ENCODE results near the gene TIMP3.
A peak's percentile ranks its signal among the peaks of the same experiment; 100 is the strongest.

TIMP3 gene

DNA sequence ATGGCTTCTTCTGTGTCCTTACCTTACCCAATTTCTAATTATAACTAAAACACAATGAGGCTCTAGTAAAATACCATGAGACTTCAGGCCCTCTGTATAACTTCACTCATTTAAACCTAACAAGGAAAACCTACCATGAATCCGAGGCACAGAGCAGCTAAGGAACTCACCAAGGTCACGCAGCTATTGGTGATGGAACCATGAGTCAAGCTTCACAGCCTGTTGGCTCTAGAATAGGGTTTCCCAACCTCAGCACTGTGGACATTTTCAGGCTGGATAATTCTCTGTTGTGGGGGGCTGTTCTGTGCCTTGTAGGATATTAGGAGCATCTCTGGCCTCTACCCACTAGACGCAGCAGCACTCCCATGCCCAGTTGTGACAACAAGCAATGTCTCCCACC lies 75.7 kb downstream of the TIMP3 start:
- TF ChIP-seq GATA2 (IDR thresholded peaks at IDR 0.05; ENCODE audit: low read depth, low read length), result no peak
- TF ChIP-seq GATA3 (IDR thresholded peaks at IDR 0.05; ENCODE audit: low read depth, low read length), result no peak

DNA sequence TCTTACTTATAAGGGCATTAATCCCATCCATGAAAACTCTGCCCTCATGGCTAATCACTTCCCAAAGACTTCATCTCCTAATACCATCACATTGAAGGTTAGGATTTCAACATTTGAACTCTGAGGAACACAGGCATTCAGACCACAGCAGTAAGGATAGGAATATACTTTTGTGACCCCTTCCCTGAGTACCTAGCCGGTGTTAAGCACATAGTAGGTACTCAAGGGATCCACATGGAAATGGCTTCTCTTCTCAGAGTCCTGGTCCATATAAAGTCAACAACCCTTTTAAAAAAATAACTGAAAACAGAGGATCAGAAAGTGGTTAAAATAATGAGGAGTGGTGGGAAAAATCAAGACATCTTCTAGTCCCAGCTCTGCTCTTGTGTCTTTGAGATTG lies 78.0 kb downstream of the TIMP3 start:
- TF ChIP-seq GATA2 (IDR thresholded peaks at IDR 0.05; ENCODE audit: low read depth, low read length) (no peak), GATA3 (IDR thresholded peaks at IDR 0.05; ENCODE audit: low read depth, low read length) (no peak)

- no peak for TF ChIP-seq GATA2 (IDR thresholded peaks at IDR 0.05; ENCODE audit: low read depth, low read length)
- TF ChIP-seq GATA3 (IDR thresholded peaks at IDR 0.05; ENCODE audit: low read depth, low read length), result no peak
Measured at GRCh38 chr22:32880061-32880460, 78.6 kb downstream of the TIMP3 start.

- TF ChIP-seq GATA3 (IDR thresholded peaks at IDR 0.05; ENCODE audit: low read depth, low read length) (no peak), GATA2 (IDR thresholded peaks at IDR 0.05; ENCODE audit: low read depth, low read length) (no peak)
Measured at GRCh38 chr22:32880505-32880892, 79.0 kb downstream of the TIMP3 start.

DNA sequence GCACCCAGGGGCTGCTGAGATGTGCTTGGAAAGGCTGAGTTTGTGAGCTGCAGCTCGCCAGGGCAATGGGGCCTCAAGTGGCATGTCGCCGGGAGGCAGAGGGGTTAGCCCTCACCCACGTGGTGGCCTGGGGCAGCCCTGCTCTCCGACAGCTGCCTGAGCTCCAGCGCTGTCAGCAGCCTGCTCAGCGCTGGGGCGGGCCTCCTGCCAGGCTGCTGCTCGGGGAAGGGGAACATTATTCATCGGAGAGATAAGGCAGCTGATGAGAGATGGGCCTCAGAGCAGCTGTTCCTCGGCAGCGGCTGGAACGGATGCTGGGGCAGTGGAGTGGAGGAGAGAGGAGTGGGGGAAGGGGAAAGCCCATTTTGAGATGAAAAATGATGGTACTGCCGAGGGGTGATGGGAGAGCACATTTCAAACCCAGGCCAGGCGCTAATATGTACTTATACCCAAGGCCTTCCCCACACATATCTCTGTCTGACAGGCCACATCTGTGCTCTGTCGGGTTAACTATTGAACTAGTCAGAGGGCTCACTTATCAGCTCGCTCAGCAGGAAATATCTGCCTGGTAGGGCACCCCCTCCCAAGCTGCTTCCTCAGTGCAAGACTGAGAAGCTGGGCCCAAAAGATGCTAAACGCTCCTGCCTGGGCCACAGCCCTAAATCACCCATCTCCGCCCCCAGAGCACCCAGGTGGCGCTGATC lies 79.5 kb downstream of the TIMP3 start:
- TF ChIP-seq GATA2 (IDR thresholded peaks at IDR 0.05; ENCODE audit: low read depth, low read length), result peak; percentile 97
- TF ChIP-seq GATA3 (IDR thresholded peaks at IDR 0.05; ENCODE audit: low read depth, low read length), result peak; percentile 52

DNA sequence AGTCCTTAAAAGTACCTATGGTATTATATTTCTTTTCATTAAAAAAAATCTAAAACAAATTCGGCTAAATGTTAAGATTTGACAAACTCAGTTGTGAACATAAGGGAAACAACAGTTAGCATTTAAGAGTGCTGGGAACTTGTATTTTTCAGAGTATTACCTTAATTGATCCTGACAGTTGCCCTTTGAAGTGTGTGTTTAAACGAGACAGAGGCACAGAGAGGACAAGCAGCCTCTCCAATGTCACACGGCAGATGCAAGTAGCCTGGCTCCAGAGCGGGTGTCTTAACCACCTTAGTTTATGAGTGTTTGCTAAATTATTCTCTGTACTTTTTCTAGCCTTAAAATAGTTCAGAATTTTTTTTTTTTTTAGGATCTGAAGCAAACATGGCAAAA lies 80.9 kb downstream of the TIMP3 start:
- TF ChIP-seq GATA2 (IDR thresholded peaks at IDR 0.05; ENCODE audit: low read depth, low read length) (no peak), GATA3 (IDR thresholded peaks at IDR 0.05; ENCODE audit: low read depth, low read length) (no peak)

GRCh38 chr22:32882774-32883530 lies 81.4 kb downstream of the TIMP3 start:
- TF ChIP-seq GATA2 (IDR thresholded peaks at IDR 0.05; ENCODE audit: low read depth, low read length) (peak; percentile 80), GATA3 (IDR thresholded peaks at IDR 0.05; ENCODE audit: low read depth, low read length) (no peak)

- no peak for TF ChIP-seq GATA2 (IDR thresholded peaks at IDR 0.05; ENCODE audit: low read depth, low read length)
- TF ChIP-seq GATA3 (IDR thresholded peaks at IDR 0.05; ENCODE audit: low read depth, low read length), result no peak
Measured at GRCh38 chr22:32887324-32887980, 85.9 kb downstream of the TIMP3 start.

- TF ChIP-seq GATA3 (IDR thresholded peaks at IDR 0.05; ENCODE audit: low read depth, low read length) (no peak), GATA2 (IDR thresholded peaks at IDR 0.05; ENCODE audit: low read depth, low read length) (no peak)
Measured at GRCh38 chr22:32888976-32889375, 87.5 kb downstream of the TIMP3 start.

DNA sequence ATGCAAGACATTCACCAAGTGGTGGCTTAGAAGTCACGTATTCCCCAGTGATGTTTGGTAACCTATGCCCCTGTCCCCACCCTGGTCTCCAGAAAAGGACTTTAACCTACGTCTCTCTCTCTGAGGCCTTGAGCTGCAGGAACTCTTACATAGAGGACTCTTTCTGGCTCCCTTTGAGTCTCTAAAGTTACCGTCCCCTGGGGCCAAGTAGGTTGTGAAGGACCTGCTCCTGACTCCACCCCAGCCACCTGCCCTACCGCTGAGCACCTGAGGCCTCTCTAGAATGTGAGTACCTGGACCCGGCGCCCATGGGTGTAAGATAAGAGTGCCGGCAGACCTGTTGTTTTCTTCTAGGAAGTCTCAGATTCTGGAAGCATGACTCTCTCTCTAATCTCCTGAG lies 95.4 kb downstream of the TIMP3 start:
- TF ChIP-seq GATA3 (IDR thresholded peaks at IDR 0.05; ENCODE audit: low read depth, low read length), result no peak
- TF ChIP-seq GATA2 (IDR thresholded peaks at IDR 0.05; ENCODE audit: low read depth, low read length), result no peak

DNA sequence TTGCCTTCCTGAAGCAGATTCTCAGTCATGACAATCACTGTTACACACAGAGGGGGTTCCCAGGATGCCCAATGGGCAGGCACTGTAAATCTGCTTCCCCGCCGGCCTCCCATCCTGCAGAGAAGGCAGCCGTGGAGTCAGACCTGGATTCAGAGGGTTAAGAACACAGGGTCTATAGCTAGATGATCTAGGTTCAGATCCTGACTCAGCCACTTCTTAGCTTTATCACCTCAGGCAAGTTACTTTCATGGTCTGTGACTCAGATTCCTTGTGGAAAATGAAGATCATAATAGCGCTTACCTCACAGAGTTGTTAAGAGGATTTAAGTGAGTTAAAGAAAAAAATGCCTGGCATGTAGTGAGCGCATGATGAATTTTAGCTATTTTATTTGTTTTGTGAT lies 95.9 kb downstream of the TIMP3 start:
- TF ChIP-seq GATA2 (IDR thresholded peaks at IDR 0.05; ENCODE audit: low read depth, low read length), result no peak
- TF ChIP-seq GATA3 (IDR thresholded peaks at IDR 0.05; ENCODE audit: low read depth, low read length), result no peak

DNA sequence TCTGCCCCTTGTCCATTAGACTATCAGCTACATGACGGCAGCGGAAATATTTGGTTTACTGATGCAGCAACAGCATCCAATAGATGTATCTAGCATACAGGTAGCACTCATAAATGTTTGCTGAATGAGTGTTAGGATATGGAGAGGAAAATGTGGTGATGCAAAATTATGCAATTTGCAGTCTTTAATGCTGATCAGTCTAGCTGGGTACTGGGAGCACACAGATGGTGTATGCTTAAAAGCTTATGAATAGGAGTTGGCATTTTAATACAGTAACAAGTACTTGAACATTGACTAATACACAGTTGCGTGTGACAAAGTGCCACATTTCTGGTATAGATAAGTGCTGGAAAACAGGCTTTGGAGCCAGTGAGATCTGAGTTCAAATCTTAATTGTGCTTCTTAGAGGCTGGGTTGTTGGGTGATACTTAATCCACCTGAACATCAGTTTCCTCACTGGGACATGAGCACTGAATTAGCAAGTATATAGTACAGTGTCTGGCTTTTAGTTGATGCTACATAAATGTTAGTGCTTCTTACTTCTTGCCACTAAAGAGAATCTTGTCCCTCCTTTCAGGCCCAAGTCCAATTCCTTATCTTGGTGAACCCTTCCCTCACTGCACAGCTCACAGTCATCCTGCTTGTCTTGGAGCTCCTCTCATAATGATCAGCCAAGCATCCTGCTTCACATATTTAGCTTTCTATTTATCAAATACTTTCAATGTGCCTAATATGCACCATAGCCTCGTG lies 99.6 kb downstream of the TIMP3 start:
- TF ChIP-seq GATA2 (IDR thresholded peaks at IDR 0.05; ENCODE audit: low read depth, low read length), result no peak
- no peak for TF ChIP-seq GATA3 (IDR thresholded peaks at IDR 0.05; ENCODE audit: low read depth, low read length)

GRCh38 chr22:32901925-32902324 lies 100.4 kb downstream of the TIMP3 start:
- TF ChIP-seq GATA3 (IDR thresholded peaks at IDR 0.05; ENCODE audit: low read depth, low read length), result no peak
- no peak for TF ChIP-seq GATA2 (IDR thresholded peaks at IDR 0.05; ENCODE audit: low read depth, low read length)

DNA sequence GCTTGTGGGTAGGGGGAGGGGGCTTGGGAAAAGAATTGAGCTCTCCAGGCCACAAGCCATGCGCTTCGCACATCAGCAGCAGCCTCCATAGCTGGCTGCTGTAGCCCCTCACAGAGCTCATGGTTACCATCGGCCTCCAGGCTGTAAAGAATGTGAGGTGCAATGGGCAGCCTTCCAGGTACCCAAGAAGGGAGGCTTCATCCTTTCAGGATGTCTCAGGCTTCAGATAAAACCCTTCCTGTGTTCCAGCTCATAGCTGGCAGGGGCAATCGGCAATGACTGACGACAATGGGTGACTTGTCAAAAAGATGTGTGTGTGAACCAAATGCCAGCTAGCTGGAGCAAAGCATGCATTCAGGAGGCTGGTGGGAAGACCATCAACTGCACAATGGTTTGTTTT lies 102.0 kb downstream of the TIMP3 start:
- no peak for TF ChIP-seq GATA3 (IDR thresholded peaks at IDR 0.05; ENCODE audit: low read depth, low read length)

All from SH-SY5Y (cell line).